Fibroblast of mammary gland (primary cell): Measurements from ENCODE around the gene TRIM8.

Experiments used
- DNase-seq: peaks from one replicate; pipeline ENCODE4 v3.0.0-alpha.2; 2010; ENCODE audit warnings: low read depth
- H3K4me3 ChIP-seq: 2 replicates; pipeline ENCODE4 v1.5.1; 2011; ENCODE audit warnings: low read depth, mild to moderate bottlenecking, low read length, moderate library complexity; ENCODE audit not compliant: control insufficient read depth
- CTCF ChIP-seq: conservative IDR thresholded peaks from 2 replicates; pipeline ENCODE4 v1.5.1; 2011; ENCODE audit warnings: low read depth, low read length, inconsistent platforms; ENCODE audit not compliant: control insufficient read depth, insufficient read depth

Gene TRIM8

GRCh38 chr10:102648889-102649796, 4.9 kb downstream of the TRIM8 start:
- H3K4me3 ChIP-seq: no peak overlapping the region
- DNase-seq: no peak
- no peak for TF ChIP-seq CTCF

DNA sequence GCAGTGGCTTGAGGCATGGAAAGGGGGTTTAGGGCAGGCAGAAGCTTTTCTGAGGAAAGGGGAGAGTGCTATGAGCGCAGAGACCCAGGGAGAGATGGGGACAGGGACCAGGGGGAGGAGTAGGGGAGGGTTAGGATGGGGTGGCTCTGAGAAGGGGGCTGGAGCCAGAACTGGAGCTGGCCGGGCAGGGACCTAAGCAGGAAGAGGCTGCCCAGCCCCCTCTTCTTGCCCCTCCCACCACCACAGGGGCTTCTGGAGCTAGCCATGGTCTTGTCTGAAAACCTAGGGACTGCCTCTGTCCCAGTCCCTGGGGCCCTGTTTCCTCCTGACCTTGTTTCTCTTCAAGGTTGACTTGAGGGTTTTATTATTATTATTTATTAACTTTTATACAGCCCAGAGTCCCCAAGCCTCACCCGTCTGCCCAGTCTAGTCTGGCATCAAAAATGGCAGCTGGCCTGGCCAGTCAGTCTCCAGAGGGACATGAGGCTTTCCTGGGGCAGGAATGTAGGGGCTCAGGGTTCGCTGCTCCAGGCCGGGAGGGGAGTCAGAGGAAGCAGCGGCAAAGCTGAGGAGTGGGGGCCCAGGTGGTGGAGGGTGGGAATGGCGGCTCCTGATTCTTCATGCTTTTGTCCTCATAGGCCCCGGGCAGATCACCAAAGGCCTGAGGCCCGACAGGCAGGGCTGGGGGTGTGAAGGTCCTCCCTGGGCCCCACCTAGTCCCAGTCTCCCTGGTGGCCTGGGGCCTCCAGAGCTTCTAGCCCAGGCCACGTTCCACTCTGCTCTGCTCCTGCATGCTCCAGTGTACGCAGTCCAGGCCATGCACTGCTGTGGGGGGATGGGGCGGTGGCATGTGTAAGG, 5.7 kb downstream of the TRIM8 start:
- DNase-seq: no peak
- TF ChIP-seq CTCF: no peak
- H3K4me3 ChIP-seq: no peak overlapping the region

- no peak overlapping the region for H3K4me3 ChIP-seq
- no peak for TF ChIP-seq CTCF
- DNase-seq: no peak
These were observed 6.6 kb downstream of the TRIM8 start for GRCh38 chr10:102650655-102651454.

DNA sequence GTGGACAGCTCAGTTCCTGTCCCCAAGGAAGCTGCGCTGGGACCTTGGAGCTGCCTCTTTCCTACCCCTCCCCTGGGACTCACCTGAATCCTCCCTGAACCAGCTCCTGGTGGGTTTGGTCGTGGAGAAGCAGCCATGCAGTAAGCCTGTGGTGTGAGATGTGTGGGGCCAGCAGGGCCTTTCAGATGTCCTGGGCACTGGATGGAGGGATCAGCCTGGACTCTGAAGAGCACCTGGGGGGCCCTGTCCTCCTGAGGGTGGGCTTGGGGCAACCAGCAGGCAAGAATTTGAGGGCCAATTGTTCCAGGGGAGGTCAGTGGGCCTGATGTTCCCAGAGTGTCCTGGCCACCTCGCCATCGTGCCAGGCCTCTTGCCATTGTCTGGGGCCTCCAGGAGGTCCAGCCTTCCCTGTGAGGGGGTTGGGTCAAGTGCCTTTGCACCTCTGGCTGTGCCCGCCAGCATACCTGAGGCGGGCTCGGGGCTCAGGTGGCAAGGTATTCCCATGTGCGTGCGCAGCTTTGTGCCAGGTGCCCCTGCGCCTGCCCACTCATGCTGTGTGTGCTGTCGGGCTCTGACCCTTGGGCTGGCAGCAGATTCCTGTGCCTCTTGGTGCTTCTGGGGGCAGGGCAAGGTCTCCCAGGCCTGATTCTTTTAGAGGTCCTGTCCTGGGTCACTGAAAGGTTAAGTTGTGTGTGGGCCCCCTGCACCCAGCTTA, 7.3 kb downstream of the TRIM8 start:
- no peak for DNase-seq
- no peak for TF ChIP-seq CTCF

GRCh38 chr10:102652170-102652916, 8.1 kb downstream of the TRIM8 start:
- DNase-seq: no peak
- no peak overlapping the region for H3K4me3 ChIP-seq
- no peak for TF ChIP-seq CTCF

More for the DNA sequence above, 7.3 kb downstream of the TRIM8 start:
- H3K4me3 ChIP-seq: no peak overlapping the region
